ENCODE data around the gene NUDT3. TPM values are rescaled to one million over a fixed set of nuclear protein-coding genes. Genes with fewer than 3 reads are reported as not detected.
"Not testable (repeated sequence)": the region's sequence is repeated elsewhere in the genome, so short reads cannot be mapped to it uniquely, and the experiment has no call there.

NUDT3 gene
- total and polyA plus RNA-seq, 4 donors, result 15.5 to 50.2 (median 33.6) TPM

GRCh38 chr6:34338811-34339210 lies 53.7 kb downstream of the NUDT3 start:
- Histone ChIP-seq H3K27me3 (ENCODE audit: control insufficient read depth in 1 of 2, insufficient read depth in 2 of 2, low read length in 1 of 2) (no peaks in the 10 kb centered on the region), H3K36me3 (ENCODE audit: control insufficient read depth in 1 of 2, insufficient read depth in 2 of 2, low read length in 1 of 2) (no peaks in the 10 kb centered on the region), H3K27ac (ENCODE audit: low read depth in 1 of 2, low read length in 2 of 2) (no peak overlapping the region), H3K4me3 (ENCODE audit: low read length in 2 of 2) (no peak overlapping the region), H3K9me3 (ENCODE audit: control insufficient read depth, low read length) (no peaks in the 10 kb centered on the region), H3K4me1 (ENCODE audit: control insufficient read depth in 1 of 2, insufficient read depth in 2 of 2, low read length in 2 of 2) (peaks cover 14 to 23% of the 10 kb centered on the region in 2 donors)
- 83 to 84% methylated on average over 1 of the region's 1 CpG for WGBS, 2 donors
- ATAC-seq (ENCODE audit: low FRiP score) (no peak), DNase-seq (no peak)
- intact Hi-C loops (cut with DNase I), result loop anchor here in 1 of 2 donors (5.0 kb wide), 1 partner anchor 37 kb away; no protein-coding TSS in a partner anchor

GRCh38 chr6:34338377-34338776 lies 54.1 kb downstream of the NUDT3 start:
- intact Hi-C loops (cut with DNase I), result loop anchor here in 1 of 2 donors (5.0 kb wide), 1 partner anchor 36 kb away; no protein-coding TSS in a partner anchor

DNA sequence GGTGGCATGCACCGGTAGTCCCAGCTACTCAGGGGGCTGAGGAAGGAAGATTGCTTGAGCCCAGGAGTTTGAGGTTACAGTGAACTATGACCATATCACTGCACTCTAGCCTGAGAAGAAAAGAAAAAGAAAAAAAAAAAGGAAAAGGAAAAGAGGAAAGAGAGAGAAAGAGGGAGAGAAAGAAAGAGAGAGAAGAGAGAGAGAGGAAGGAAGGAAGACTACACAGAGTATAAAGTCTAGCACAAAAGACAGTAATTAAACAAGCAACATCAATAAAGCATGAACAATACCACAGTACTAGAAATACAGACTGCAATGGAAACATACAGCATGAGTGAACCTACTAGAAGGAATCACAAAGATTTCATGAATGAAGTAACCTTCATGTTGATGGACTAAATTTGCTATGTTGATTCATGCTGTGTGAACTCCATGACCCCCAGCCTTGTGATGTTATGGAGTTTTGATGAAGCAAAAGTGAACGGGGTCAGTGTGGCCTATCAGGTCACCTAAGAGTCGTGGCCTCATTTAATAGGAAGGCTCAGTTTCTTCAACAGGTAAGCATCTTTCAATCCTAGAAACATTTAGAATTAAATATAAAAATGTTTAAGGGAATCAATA lies 57.6 kb downstream of the NUDT3 start:
- H3K4me3 ChIP-seq (ENCODE audit: low read length in 2 of 2), result no peak overlapping the region
- WGBS, 2 donors, result 59 to 63% methylated on average over 3 of the region's 3 CpGs
- H3K9me3 ChIP-seq (ENCODE audit: control insufficient read depth, low read length), result no peaks in the 10 kb centered on the region
- DNase-seq, result no peak
- no peak for ATAC-seq (ENCODE audit: low FRiP score)
- H3K4me1 ChIP-seq (ENCODE audit: control insufficient read depth in 1 of 2, insufficient read depth in 2 of 2, low read length in 2 of 2), result peaks cover 12 to 14% of the 10 kb centered on the region in 2 donors
- intact Hi-C loops (cut with DNase I), result loop anchor here in 1 of 2 donors (5.0 kb wide), 1 partner anchor 33 kb away; no protein-coding TSS in a partner anchor
- H3K27ac ChIP-seq (ENCODE audit: low read depth in 1 of 2, low read length in 2 of 2), result peak overlapping the region in 1 of 2 donors; percentile 41
- no peaks in the 10 kb centered on the region for H3K36me3 ChIP-seq (ENCODE audit: control insufficient read depth in 1 of 2, insufficient read depth in 2 of 2, low read length in 1 of 2)
- H3K27me3 ChIP-seq (ENCODE audit: control insufficient read depth in 1 of 2, insufficient read depth in 2 of 2, low read length in 1 of 2), result no peaks in the 10 kb centered on the region

More at GRCh38 chr6:34338377-34338776, 54.1 kb downstream of the NUDT3 start:
- DNase-seq (no peak), ATAC-seq (ENCODE audit: low FRiP score) (no peak)
- no peaks in the 10 kb centered on the region for H3K9me3 ChIP-seq (ENCODE audit: control insufficient read depth, low read length)
- H3K4me3 ChIP-seq (ENCODE audit: low read length in 2 of 2), result no peak overlapping the region
- H3K36me3 ChIP-seq (ENCODE audit: control insufficient read depth in 1 of 2, insufficient read depth in 2 of 2, low read length in 1 of 2), result no peaks in the 10 kb centered on the region
- H3K27ac ChIP-seq (ENCODE audit: low read depth in 1 of 2, low read length in 2 of 2), result peak overlapping the region in 1 of 2 donors; percentile 75
- H3K4me1 ChIP-seq (ENCODE audit: control insufficient read depth in 1 of 2, insufficient read depth in 2 of 2, low read length in 2 of 2), result peaks cover 16 to 23% of the 10 kb centered on the region in 2 donors
- WGBS, 2 donors, result 33 to 35% methylated on average over 3 of the region's 3 CpGs
- H3K27me3 ChIP-seq (ENCODE audit: control insufficient read depth in 1 of 2, insufficient read depth in 2 of 2, low read length in 1 of 2), result no peaks in the 10 kb centered on the region

- Histone ChIP-seq H3K4me3 (ENCODE audit: low read length in 2 of 2) (no peak overlapping the region), H3K9me3 (ENCODE audit: control insufficient read depth, low read length) (no peaks in the 10 kb centered on the region), H3K27ac (ENCODE audit: low read depth in 1 of 2, low read length in 2 of 2) (no peak overlapping the region), H3K36me3 (ENCODE audit: control insufficient read depth in 1 of 2, insufficient read depth in 2 of 2, low read length in 1 of 2) (no peaks in the 10 kb centered on the region), H3K27me3 (ENCODE audit: control insufficient read depth in 1 of 2, insufficient read depth in 2 of 2, low read length in 1 of 2) (no peaks in the 10 kb centered on the region), H3K4me1 (ENCODE audit: control insufficient read depth in 1 of 2, insufficient read depth in 2 of 2, low read length in 2 of 2) (peaks cover 10 to 12% of the 10 kb centered on the region in 2 donors)
- ATAC-seq (ENCODE audit: low FRiP score), result no peak
- DNase-seq, result no peak
- WGBS, 2 donors, result 62 to 63% methylated on average over 6 of the region's 6 CpGs
- intact Hi-C loops (cut with DNase I), result no loop called here
Observed at GRCh38 chr6:34333858-34334257, 58.6 kb downstream of the NUDT3 start.

- H3K4me1 ChIP-seq (ENCODE audit: control insufficient read depth in 1 of 2, insufficient read depth in 2 of 2, low read length in 2 of 2), result peaks cover 2 to 6% of the 10 kb centered on the region in 2 donors
- WGBS, 2 donors, result 93 to 94% methylated on average over 6 of the region's 6 CpGs
- ATAC-seq (ENCODE audit: low FRiP score), result no peak
Observed at GRCh38 chr6:34332251-34333198, 59.9 kb downstream of the NUDT3 start.

GRCh38 chr6:34331371-34332050 lies 61.0 kb downstream of the NUDT3 start:
- H3K27ac ChIP-seq (ENCODE audit: low read depth in 1 of 2, low read length in 2 of 2), result no peak overlapping the region
- H3K9me3 ChIP-seq (ENCODE audit: control insufficient read depth, low read length), result no peaks in the 10 kb centered on the region
- no peaks in the 10 kb centered on the region for H3K27me3 ChIP-seq (ENCODE audit: control insufficient read depth in 1 of 2, insufficient read depth in 2 of 2, low read length in 1 of 2)
- no peak for ATAC-seq (ENCODE audit: low FRiP score)
- intact Hi-C loops (cut with DNase I), result no loop called here
- no peaks in the 10 kb centered on the region for H3K36me3 ChIP-seq (ENCODE audit: control insufficient read depth in 1 of 2, insufficient read depth in 2 of 2, low read length in 1 of 2)
- peaks cover 0 to 3% of the 10 kb centered on the region in 2 donors for H3K4me1 ChIP-seq (ENCODE audit: control insufficient read depth in 1 of 2, insufficient read depth in 2 of 2, low read length in 2 of 2)
- WGBS, 2 donors, result 54 to 57% methylated on average over 7 of the region's 7 CpGs
- H3K4me3 ChIP-seq (ENCODE audit: low read length in 2 of 2), result no peak overlapping the region
- DNase-seq, result no peak

More at GRCh38 chr6:34332251-34333198, 59.9 kb downstream of the NUDT3 start:
- H3K9me3 ChIP-seq (ENCODE audit: control insufficient read depth, low read length), result no peaks in the 10 kb centered on the region
- no peak overlapping the region for H3K27ac ChIP-seq (ENCODE audit: low read depth in 1 of 2, low read length in 2 of 2)
- no peaks in the 10 kb centered on the region for H3K27me3 ChIP-seq (ENCODE audit: control insufficient read depth in 1 of 2, insufficient read depth in 2 of 2, low read length in 1 of 2)
- no peaks in the 10 kb centered on the region for H3K36me3 ChIP-seq (ENCODE audit: control insufficient read depth in 1 of 2, insufficient read depth in 2 of 2, low read length in 1 of 2)
- no peak overlapping the region for H3K4me3 ChIP-seq (ENCODE audit: low read length in 2 of 2)
- no peak for DNase-seq
- intact Hi-C loops (cut with DNase I), result no loop called here

- 85 to 91% methylated on average over 2 of the region's 3 CpGs for WGBS, 2 donors
- H3K36me3 ChIP-seq (ENCODE audit: control insufficient read depth in 1 of 2, insufficient read depth in 2 of 2, low read length in 1 of 2); H3K27ac ChIP-seq (ENCODE audit: low read depth in 1 of 2, low read length in 2 of 2); H3K27me3 ChIP-seq (ENCODE audit: control insufficient read depth in 1 of 2, insufficient read depth in 2 of 2, low read length in 1 of 2); intact Hi-C loops (cut with DNase I); ATAC-seq (ENCODE audit: low FRiP score); DNase-seq; H3K9me3 ChIP-seq (ENCODE audit: control insufficient read depth, low read length); H3K4me3 ChIP-seq (ENCODE audit: low read length in 2 of 2); H3K4me1 ChIP-seq (ENCODE audit: control insufficient read depth in 1 of 2, insufficient read depth in 2 of 2, low read length in 2 of 2): not testable (repeated sequence)
Observed at GRCh38 chr6:34329814-34330213, 62.7 kb downstream of the NUDT3 start.

- Histone ChIP-seq H3K36me3 (ENCODE audit: control insufficient read depth in 1 of 2, insufficient read depth in 2 of 2, low read length in 1 of 2) (no peaks in the 10 kb centered on the region), H3K9me3 (ENCODE audit: control insufficient read depth, low read length) (no peaks in the 10 kb centered on the region), H3K4me3 (ENCODE audit: low read length in 2 of 2) (no peak overlapping the region), H3K27ac (ENCODE audit: low read depth in 1 of 2, low read length in 2 of 2) (no peak overlapping the region), H3K27me3 (ENCODE audit: control insufficient read depth in 1 of 2, insufficient read depth in 2 of 2, low read length in 1 of 2) (no peaks in the 10 kb centered on the region), H3K4me1 (ENCODE audit: control insufficient read depth in 1 of 2, insufficient read depth in 2 of 2, low read length in 2 of 2) (peaks cover 0 to 3% of the 10 kb centered on the region in 2 donors)
- intact Hi-C loops (cut with DNase I), result no loop called here
- ATAC-seq (ENCODE audit: low FRiP score), result no peak
- no peak for DNase-seq
- WGBS, 2 donors, result 97 to 98% methylated on average over 3 of the region's 3 CpGs
Observed at GRCh38 chr6:34328969-34329368, 63.5 kb downstream of the NUDT3 start.

All from aorta (tissue), 5 donors.